Measurements from ENCODE around the gene TCF19. TPM values are rescaled to one million over a fixed set of nuclear protein-coding genes. Genes with fewer than 3 reads are reported as not detected.

Gene TCF19, protein sequence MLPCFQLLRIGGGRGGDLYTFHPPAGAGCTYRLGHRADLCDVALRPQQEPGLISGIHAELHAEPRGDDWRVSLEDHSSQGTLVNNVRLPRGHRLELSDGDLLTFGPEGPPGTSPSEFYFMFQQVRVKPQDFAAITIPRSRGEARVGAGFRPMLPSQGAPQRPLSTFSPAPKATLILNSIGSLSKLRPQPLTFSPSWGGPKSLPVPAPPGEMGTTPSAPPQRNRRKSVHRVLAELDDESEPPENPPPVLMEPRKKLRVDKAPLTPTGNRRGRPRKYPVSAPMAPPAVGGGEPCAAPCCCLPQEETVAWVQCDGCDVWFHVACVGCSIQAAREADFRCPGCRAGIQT
- 5.9 TPM for total RNA-seq

GRCh38 chr6:31158140-31158862 is at the start of gene TCF19:
TCF19 (plus strand) TSS chr6:31158589; CDS start chr6:31159470, 881 bp downstream.
- intact Hi-C loops (cut with DNase I): no loop called here
- DNase-seq (ENCODE audit: low spot score) (peak; percentile 100), ATAC-seq (peak; percentile 99)

DNA sequence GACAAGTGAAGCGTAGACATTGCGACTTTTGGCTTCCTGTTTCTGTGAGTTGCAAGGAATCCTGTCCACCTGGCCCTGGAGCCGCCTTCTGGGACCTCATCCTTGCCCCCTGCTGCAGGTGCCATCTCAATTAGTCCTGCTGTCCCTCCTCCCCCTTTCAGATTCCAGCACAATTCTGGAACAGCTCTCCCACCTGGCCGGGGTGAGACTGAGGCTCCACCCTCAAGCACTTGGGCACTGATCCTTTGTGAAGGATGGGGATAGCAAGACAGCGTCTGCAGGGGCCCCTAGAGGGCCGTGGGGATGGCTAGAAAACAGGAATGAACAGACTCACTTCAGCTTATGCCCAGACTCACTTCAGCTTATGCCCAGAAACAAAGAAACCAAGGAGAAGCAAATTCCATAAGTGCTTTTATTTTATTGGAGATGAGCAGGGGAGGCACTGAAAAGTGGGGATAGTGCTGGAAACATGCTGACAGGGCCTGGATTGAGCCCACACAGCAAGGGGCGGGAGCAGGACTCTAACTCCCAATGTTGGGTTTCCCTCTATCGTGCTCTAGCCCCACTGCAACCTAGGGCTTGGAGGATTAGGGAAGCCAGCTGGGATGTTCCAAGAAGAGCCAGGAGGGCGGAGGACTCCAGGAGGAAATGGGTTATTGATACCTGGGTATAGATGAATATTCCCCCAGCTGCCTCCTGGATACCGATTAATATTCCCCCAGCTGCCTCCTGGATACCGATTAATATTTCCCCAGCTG is 47.4 kb upstream of the TCF19 start:
- DNase-seq (ENCODE audit: low spot score) (no peak), ATAC-seq (no peak)
- intact Hi-C loops (cut with DNase I): no loop called here

DNA sequence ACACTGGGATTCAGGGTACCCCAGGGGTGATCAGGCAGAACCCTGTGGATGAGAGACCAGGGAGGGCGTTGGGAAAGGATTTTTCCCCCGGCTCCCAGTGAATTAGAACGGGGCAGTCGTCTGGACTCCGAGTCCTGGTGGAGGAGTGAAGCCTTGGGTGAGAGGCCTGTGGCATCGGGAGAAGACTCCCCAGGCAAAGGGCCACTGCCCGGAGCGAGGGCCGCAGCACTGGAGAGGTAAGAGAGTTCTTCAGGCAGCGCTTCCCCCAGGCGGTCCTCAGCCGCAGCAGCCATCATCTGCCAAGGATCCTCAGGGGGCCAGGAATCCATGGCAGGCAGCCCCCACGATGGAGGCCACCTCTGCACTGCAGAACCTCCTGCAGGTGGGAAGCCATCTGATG is 46.7 kb upstream of the TCF19 start:
- ATAC-seq (no peak), DNase-seq (ENCODE audit: low spot score) (no peak)
- intact Hi-C loops (cut with DNase I): no loop called here

DNA sequence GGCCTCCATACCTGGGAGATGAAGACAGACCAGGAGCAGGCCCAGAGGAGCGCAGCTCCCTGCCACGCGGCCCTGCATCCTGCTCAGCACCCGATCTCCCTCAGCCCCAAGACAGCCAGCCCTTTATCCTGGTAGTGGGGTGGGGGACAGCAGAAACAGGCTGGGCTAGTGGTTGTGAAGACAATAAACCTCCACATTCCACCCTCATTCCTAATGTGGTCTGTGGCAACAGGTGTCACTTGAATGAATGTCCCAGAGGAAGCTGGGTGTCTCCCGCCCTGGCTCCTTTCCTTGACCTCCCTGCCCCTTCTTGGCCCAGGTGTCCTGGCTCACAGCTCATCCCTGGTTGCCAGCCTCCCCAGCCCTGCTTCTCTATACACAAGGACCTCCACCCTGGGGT is 45.9 kb upstream of the TCF19 start, which contains the start of gene C6orf15:
C6orf15 (minus strand) TSS at position 98 of the 400 bp plus-strand sequence; CDS start at position 78, 20 bp downstream.
- intact Hi-C loops (cut with DNase I): no loop called here
- ATAC-seq (no peak), DNase-seq (ENCODE audit: low spot score) (no peak)

GRCh38 chr6:31113861-31114540 is 44.4 kb upstream of the TCF19 start:
- intact Hi-C loops (cut with DNase I): no loop called here
- ATAC-seq (peak; percentile 28), DNase-seq (ENCODE audit: low spot score) (no peak)

DNA sequence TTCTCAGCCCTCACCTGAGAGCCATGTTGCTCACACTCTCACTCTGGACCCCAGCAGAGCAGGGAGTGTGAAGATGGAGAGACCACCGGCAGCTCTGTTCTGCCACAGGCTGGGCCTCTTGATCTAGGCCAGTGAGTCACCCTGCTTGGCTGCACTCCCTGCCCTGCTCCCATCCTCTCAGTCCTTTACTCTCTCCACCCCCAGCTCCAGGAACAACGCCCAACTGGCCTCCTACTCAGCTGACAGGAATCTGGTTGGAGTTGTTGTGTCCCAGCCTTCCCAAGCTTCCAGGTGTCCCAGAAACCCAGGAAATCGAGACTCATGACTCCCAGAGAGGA is 43.9 kb upstream of the TCF19 start, which contains the start of gene PSORS1C1:
PSORS1C1 (plus strand) TSS at position 260 of the 338 bp plus-strand sequence. CDS start 14,833 bp downstream, outside the sequence.
- DNase-seq (ENCODE audit: low spot score): no peak
- intact Hi-C loops (cut with DNase I): no loop called here

DNA sequence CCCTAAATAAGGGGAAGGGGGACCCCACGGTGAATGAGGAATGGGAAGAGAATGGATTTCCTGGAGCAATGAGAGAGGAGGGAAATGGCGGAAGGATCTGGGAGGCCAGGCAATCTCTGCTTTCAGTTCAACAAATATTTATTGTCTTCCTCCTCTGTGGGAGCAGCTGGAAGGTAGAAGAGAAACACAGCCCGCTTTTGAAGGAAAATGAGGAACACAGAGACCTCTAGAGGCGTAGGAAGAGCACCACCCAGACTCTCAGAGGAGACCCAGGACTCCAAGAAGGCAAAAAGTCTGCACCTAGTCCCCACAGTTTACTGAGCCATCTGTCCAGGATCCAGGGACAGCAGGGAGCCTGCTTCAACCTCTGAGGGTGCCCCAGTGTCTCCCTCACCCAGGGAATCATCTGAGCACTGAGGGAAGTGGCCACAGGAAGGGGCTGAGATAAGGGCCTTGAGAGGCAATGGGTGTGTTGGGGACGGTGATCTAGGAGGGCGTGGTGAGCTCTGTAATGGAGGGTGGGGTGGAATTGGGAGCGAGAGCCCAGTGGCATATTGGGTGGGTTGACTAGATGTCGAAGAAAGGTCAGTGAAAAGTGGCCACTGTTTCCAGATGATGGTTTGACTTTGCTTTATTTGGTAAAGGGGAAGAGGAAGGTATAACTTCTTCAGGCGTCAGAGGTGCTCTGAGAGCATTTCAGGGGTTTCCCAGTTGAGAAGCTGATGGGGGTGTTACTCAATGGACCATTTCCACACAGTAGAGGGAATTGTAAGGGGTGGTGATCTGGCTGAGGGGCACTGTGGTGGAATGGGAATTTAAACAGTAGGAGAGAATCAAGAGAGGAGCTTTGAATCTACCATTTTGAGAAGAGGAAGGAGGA is 43.2 kb upstream of the TCF19 start:
- ATAC-seq (no peak), DNase-seq (ENCODE audit: low spot score) (no peak)
- intact Hi-C loops (cut with DNase I): no loop called here

More for the DNA sequence above, 43.9 kb upstream of the TCF19 start, which contains the start of gene PSORS1C1:
- ATAC-seq: peak; percentile 88

- DNase-seq (ENCODE audit: low spot score): no peak
- ATAC-seq: no peak
- intact Hi-C loops (cut with DNase I): no loop called here
These were observed 42.3 kb upstream of the TCF19 start for GRCh38 chr6:31115941-31116560.

GRCh38 chr6:31116661-31117385 is 41.6 kb upstream of the TCF19 start:
- ATAC-seq: peak; percentile 28
- intact Hi-C loops (cut with DNase I): no loop called here
- no peak for DNase-seq (ENCODE audit: low spot score)

DNA sequence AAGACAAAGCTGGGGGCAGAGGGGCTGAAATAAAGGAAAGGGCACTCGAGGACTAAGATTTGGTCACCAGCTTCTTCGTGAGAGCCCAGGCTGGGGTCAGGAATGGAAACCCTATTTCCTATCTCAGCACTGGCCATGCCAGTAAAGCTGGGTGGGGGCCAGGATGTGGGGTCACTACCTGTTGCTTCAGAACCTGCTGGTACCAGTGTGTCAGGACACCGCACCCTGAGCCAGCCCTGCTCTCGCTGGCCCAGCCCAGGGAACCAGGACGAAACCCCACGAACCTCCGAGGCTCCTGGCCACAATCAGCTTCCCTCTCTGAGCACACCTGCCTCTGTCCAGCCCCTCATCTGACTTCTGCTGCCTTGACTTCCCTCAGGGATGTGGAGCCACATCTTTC is 40.2 kb upstream of the TCF19 start:
- no peak for ATAC-seq
- intact Hi-C loops (cut with DNase I): no loop called here
- DNase-seq (ENCODE audit: low spot score): no peak

DNA sequence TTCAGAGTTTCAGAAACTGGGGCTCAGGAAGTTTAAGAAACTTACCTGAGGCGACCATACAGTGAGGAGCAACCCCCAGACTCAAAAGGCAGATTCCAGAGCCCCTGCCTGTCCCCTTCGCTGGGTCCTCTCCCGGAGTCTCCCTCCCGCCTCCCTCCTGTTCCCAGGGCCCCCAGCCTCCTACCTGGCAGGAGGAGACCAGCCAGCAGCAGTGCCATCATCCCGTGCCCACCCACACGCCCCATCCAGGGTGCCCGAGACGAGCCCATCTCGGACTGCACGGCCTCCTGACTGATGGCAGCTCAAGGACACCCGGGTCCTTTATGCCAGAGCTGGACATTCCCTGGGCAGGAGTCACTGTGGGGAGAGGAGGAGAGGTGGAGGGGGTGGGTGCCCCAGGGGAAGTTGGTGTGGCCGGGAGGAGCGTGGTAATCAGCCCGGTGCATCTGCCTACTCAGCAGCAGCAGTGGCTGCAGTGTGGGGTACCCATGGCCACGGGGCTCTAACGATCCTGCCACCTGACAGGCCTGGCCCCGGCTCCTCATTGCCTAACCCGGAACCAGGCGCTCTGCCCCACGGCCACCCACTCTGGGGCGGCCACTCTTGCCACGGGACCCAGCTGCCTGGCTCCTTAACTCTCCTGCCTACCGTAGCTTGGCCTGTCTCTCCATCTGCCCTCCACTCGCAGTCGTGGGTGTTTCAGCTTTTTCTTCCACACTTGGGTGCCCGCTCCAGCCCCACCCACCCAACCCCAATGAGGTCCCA is 38.1 kb upstream of the TCF19 start, which contains the start of gene CDSN:
CDSN (minus strand) TSS at position 296 of the 765 bp plus-strand sequence; CDS start at position 269, 27 bp downstream.
- no peak for DNase-seq (ENCODE audit: low spot score)
- intact Hi-C loops (cut with DNase I): no loop called here
- no peak for ATAC-seq

GRCh38 chr6:31121131-31121790 is 37.1 kb upstream of the TCF19 start:
- intact Hi-C loops (cut with DNase I): no loop called here
- no peak for ATAC-seq
- DNase-seq (ENCODE audit: low spot score): no peak

- intact Hi-C loops (cut with DNase I): no loop called here
- peak; percentile 89 for DNase-seq (ENCODE audit: low spot score)
- ATAC-seq: peak; percentile 85
These were observed 35.3 kb upstream of the TCF19 start for GRCh38 chr6:31122791-31123706.

DNA sequence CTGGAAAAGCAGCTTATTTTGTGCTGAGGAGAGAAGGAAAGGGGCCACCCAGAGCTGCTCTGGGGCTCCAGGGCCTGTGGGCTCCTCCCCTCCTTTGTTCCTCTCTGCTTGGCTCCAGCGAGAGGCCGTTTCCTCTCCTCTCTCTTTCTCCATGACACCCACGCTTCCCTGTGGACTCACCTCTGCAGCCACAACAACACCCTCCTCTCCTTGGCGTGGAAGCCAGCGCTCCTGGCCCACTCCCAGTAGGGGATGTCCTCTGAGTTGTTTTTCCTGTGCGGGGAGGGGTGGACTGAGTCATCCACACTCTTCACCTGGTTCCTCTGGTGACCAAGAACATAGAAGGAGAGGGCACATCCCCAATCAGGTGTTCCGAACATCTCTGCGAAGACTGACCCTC is 33.2 kb upstream of the TCF19 start:
- no peak for ATAC-seq
- no peak for DNase-seq (ENCODE audit: low spot score)
- intact Hi-C loops (cut with DNase I): no loop called here
